ENCODE results near the gene ZC3H4. TPM values are rescaled to one million over a fixed set of nuclear protein-coding genes. Genes with fewer than 3 reads are reported as not detected.

ZC3H4 gene
- total RNA-seq, 1 experiment from 2014 or later: 94.4 TPM

GRCh38 chr19:47155148-47155547 is 41.6 kb upstream of the ZC3H4 start:
- CTCF ChIA-PET: interaction anchor here (0.6 kb wide), 1 partner anchor 142 kb away, joined by 3 read pairs; no protein-coding TSS in a partner anchor
- no TSS peak for BruUV-seq (replicated peaks)
- DNase-seq (ENCODE audit: low spot score): no peak
- H3K4me3 ChIP-seq (ENCODE audit: low read depth, low read length, poor library complexity, severe bottlenecking): no peak overlapping the region
- POLR2A ChIA-PET (ENCODE audit: low non-redundant PET): no interaction called here
- no peaks in the 10 kb centered on the region for H3K27me3 ChIP-seq (replicated peaks; ENCODE audit: insufficient read depth, low read depth, low read length, poor library complexity)
- no peaks in the 10 kb centered on the region for H3K9me3 ChIP-seq (ENCODE audit: low read depth, low read length, poor library complexity, severe bottlenecking)
- intact Hi-C loops (cut with micrococcal nuclease; ENCODE audit: unreplicated experiment): loop anchor here (10.0 kb wide), 1 partner anchor 90 kb away; no protein-coding TSS in a partner anchor
- no peak for TF ChIP-seq CTCF (conservative IDR thresholded peaks at IDR 0.05; ENCODE audit: low read depth, low read length)
- TF ChIP-seq EZH2 (IDR thresholded peaks at IDR 0.05; ENCODE audit: borderline replicate concordance, low read depth, low read length, poor library complexity, severe bottlenecking): no peak
- no peak overlapping the region for H3K27ac ChIP-seq (ENCODE audit: low read depth, low read length, poor library complexity, severe bottlenecking)
- H3K36me3 ChIP-seq (ENCODE audit: insufficient read depth, low read length, poor library complexity, severe bottlenecking): peaks cover 97% of the 10 kb centered on the region
- H3K4me1 ChIP-seq (ENCODE audit: insufficient read depth, low read length, poor library complexity, severe bottlenecking): peaks cover 6% of the 10 kb centered on the region

- DNase-seq (ENCODE audit: low spot score): no peak
- Histone ChIP-seq H3K36me3 (ENCODE audit: insufficient read depth, low read length, poor library complexity, severe bottlenecking) (peaks cover 92% of the 10 kb centered on the region), H3K27ac (ENCODE audit: low read depth, low read length, poor library complexity, severe bottlenecking) (no peak overlapping the region), H3K4me1 (ENCODE audit: insufficient read depth, low read length, poor library complexity, severe bottlenecking) (peaks cover 6% of the 10 kb centered on the region), H3K9me3 (ENCODE audit: low read depth, low read length, poor library complexity, severe bottlenecking) (no peaks in the 10 kb centered on the region), H3K4me3 (ENCODE audit: low read depth, low read length, poor library complexity, severe bottlenecking) (no peak overlapping the region), H3K27me3 (replicated peaks; ENCODE audit: insufficient read depth, low read depth, low read length, poor library complexity) (no peaks in the 10 kb centered on the region)
- ChIA-PET POLR2A (ENCODE audit: low non-redundant PET) (no interaction called here), CTCF (no interaction called here)
- no peak for TF ChIP-seq EZH2 (IDR thresholded peaks at IDR 0.05; ENCODE audit: borderline replicate concordance, low read depth, low read length, poor library complexity, severe bottlenecking)
- intact Hi-C loops (cut with micrococcal nuclease; ENCODE audit: unreplicated experiment): loop anchor here (10.0 kb wide), 1 partner anchor 92 kb away; no protein-coding TSS in a partner anchor
- no TSS peak for BruUV-seq (replicated peaks)
Observed at GRCh38 chr19:47153266-47153665, 39.7 kb upstream of the ZC3H4 start.

DNA sequence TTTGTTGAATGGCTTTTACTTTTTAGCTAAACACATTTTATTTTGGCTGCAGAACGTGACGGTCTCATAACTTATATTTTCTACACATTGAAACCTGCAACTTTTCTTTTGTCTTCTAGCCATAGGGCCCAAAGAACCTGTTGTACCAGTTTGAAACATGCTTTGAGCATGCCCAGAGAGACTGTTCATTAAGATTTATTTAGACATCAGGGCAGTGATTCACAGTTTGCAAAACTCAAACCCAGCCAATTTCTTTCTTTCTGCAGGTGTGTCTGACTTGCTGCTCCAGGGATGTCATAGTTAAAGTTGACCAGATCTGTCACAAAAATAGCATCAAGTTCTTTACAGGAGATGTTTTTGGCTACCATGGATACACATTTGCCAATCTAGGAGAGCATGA is 39.1 kb upstream of the ZC3H4 start:
- peaks cover 88% of the 10 kb centered on the region for H3K36me3 ChIP-seq (ENCODE audit: insufficient read depth, low read length, poor library complexity, severe bottlenecking)
- H3K27ac ChIP-seq (ENCODE audit: low read depth, low read length, poor library complexity, severe bottlenecking): no peak overlapping the region
- no peaks in the 10 kb centered on the region for H3K27me3 ChIP-seq (replicated peaks; ENCODE audit: insufficient read depth, low read depth, low read length, poor library complexity)
- intact Hi-C loops (cut with micrococcal nuclease; ENCODE audit: unreplicated experiment): loop anchor here (10.0 kb wide), 1 partner anchor 92 kb away; no protein-coding TSS in a partner anchor
- H3K9me3 ChIP-seq (ENCODE audit: low read depth, low read length, poor library complexity, severe bottlenecking): no peaks in the 10 kb centered on the region
- ChIA-PET CTCF (no interaction called here), POLR2A (ENCODE audit: low non-redundant PET) (no interaction called here)
- H3K4me3 ChIP-seq (ENCODE audit: low read depth, low read length, poor library complexity, severe bottlenecking): no peak overlapping the region
- H3K4me1 ChIP-seq (ENCODE audit: insufficient read depth, low read length, poor library complexity, severe bottlenecking): peaks cover 6% of the 10 kb centered on the region
- DNase-seq (ENCODE audit: low spot score): no peak
- TF ChIP-seq EZH2 (IDR thresholded peaks at IDR 0.05; ENCODE audit: borderline replicate concordance, low read depth, low read length, poor library complexity, severe bottlenecking): no peak
- no peak for TF ChIP-seq CTCF (conservative IDR thresholded peaks at IDR 0.05; ENCODE audit: low read depth, low read length)
- no TSS peak for BruUV-seq (replicated peaks)

DNA sequence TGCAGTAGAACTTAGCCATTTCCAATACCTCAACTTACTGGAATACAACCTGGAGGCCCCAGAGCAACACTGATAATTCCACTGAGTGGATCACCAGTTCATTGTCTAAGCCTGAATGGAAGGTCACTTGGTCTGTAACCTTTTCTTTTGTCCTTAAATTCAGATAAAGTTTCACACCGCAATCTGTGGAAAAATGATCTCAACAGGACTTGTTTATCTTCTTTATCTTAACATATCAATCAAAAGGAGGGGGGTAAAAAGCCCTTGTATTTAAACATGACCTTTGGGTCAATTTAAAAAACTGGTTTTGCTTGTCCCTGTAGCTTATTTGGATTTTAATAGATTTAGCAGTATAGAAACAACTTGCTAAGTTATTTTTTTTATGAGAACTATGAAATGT is 38.6 kb upstream of the ZC3H4 start:
- no peak for DNase-seq (ENCODE audit: low spot score)
- Histone ChIP-seq H3K4me3 (ENCODE audit: low read depth, low read length, poor library complexity, severe bottlenecking) (no peak overlapping the region), H3K4me1 (ENCODE audit: insufficient read depth, low read length, poor library complexity, severe bottlenecking) (peaks cover 5% of the 10 kb centered on the region), H3K36me3 (ENCODE audit: insufficient read depth, low read length, poor library complexity, severe bottlenecking) (peaks cover 86% of the 10 kb centered on the region), H3K27me3 (replicated peaks; ENCODE audit: insufficient read depth, low read depth, low read length, poor library complexity) (no peaks in the 10 kb centered on the region), H3K27ac (ENCODE audit: low read depth, low read length, poor library complexity, severe bottlenecking) (no peak overlapping the region), H3K9me3 (ENCODE audit: low read depth, low read length, poor library complexity, severe bottlenecking) (no peaks in the 10 kb centered on the region)
- ChIA-PET POLR2A (ENCODE audit: low non-redundant PET) (no interaction called here), CTCF (no interaction called here)
- intact Hi-C loops (cut with micrococcal nuclease; ENCODE audit: unreplicated experiment): loop anchor here (10.0 kb wide), 1 partner anchor 93 kb away; no protein-coding TSS in a partner anchor
- BruUV-seq (replicated peaks): no TSS peak
- no peak for TF ChIP-seq CTCF (conservative IDR thresholded peaks at IDR 0.05; ENCODE audit: low read depth, low read length)
- no peak for TF ChIP-seq EZH2 (IDR thresholded peaks at IDR 0.05; ENCODE audit: borderline replicate concordance, low read depth, low read length, poor library complexity, severe bottlenecking)

Measured in A673 (cell line).